ENCODE results near the gene CCDC38. TPM values are rescaled to one million over a fixed set of nuclear protein-coding genes. Genes with fewer than 3 reads are reported as not detected.

Gene CCDC38
- polyA plus RNA-seq, 1 donor from 2014 or later = not detected

- TF ChIP-seq SMC3 (conservative IDR thresholded peaks at IDR 0.05; ENCODE audit: poor library complexity) (peak; percentile 38), TAF1 (IDR thresholded peaks at IDR 0.05; ENCODE audit: low read depth) (peak; percentile 56)
Observed at GRCh38 chr12:95858451-95859343, 83.7 kb downstream of the CCDC38 start, which contains the start of gene SNRPF (continued).

- Histone ChIP-seq H3K4me2 (ENCODE audit: low read length) (no peak overlapping the region), H3K79me2 (replicated peaks; ENCODE audit: insufficient read depth, low read length) (peaks cover 33% of the 10 kb centered on the region), H3K9me2 (ENCODE audit: insufficient read depth, low read length) (no peaks in the 10 kb centered on the region), H3K27ac (ENCODE audit: low read length) (no peak overlapping the region), H2AFZ (ENCODE audit: low read depth, low read length) (no peak overlapping the region), H4K20me1 (ENCODE audit: insufficient read depth) (no peaks in the 10 kb centered on the region), H3K9ac (ENCODE audit: low read length) (no peak overlapping the region), H3K36me3 (ENCODE audit: insufficient read depth, low read length) (peaks cover 21% of the 10 kb centered on the region), H3K9me3 (ENCODE audit: low read length) (peaks cover 3% of the 10 kb centered on the region), H3F3A (ENCODE audit: insufficient read depth, low read length, poor library complexity, severe bottlenecking) (no peaks in the 10 kb centered on the region), H3K27me3 (ENCODE audit: insufficient read depth, low read depth, low read length) (no peaks in the 10 kb centered on the region), H3K4me3 (ENCODE audit: low read length) (peak overlapping the region; percentile 74)
- TF ChIP-seq SMC3 (conservative IDR thresholded peaks at IDR 0.05; ENCODE audit: poor library complexity) = no peak
- no peak for TF ChIP-seq CTCF (IDR thresholded peaks at IDR 0.05; ENCODE audit: poor library complexity, severe bottlenecking)
- no peak for TF ChIP-seq EZH2 (IDR thresholded peaks at IDR 0.05; ENCODE audit: borderline replicate concordance, insufficient read depth, low read length, poor library complexity, severe bottlenecking)
- TF ChIP-seq TAF1 (IDR thresholded peaks at IDR 0.05; ENCODE audit: low read depth) = no peak
- TF ChIP-seq RAD21 (conservative IDR thresholded peaks at IDR 0.05) = no peak
- no peak for TF ChIP-seq REST (IDR thresholded peaks at IDR 0.05; ENCODE audit: borderline replicate concordance)
- no peak for TF ChIP-seq EP300 (conservative IDR thresholded peaks at IDR 0.05; ENCODE audit: poor library complexity, severe bottlenecking)
- no peak for TF ChIP-seq POLR2AphosphoS5 (IDR thresholded peaks at IDR 0.05)
- TF ChIP-seq MXI1 (conservative IDR thresholded peaks at IDR 0.05; ENCODE audit: poor library complexity, severe bottlenecking) = no peak
Observed at GRCh38 chr12:95857799-95858198, 84.6 kb downstream of the CCDC38 start.

GRCh38 chr12:95857156-95857555 is 85.3 kb downstream of the CCDC38 start:
- TF ChIP-seq MXI1 (conservative IDR thresholded peaks at IDR 0.05; ENCODE audit: poor library complexity, severe bottlenecking) (no peak), TAF1 (IDR thresholded peaks at IDR 0.05; ENCODE audit: low read depth) (no peak), EZH2 (IDR thresholded peaks at IDR 0.05; ENCODE audit: borderline replicate concordance, insufficient read depth, low read length, poor library complexity, severe bottlenecking) (no peak), CTCF (IDR thresholded peaks at IDR 0.05; ENCODE audit: poor library complexity, severe bottlenecking) (no peak), POLR2AphosphoS5 (IDR thresholded peaks at IDR 0.05) (no peak), SMC3 (conservative IDR thresholded peaks at IDR 0.05; ENCODE audit: poor library complexity) (no peak), REST (IDR thresholded peaks at IDR 0.05; ENCODE audit: borderline replicate concordance) (no peak), RAD21 (conservative IDR thresholded peaks at IDR 0.05) (no peak), EP300 (conservative IDR thresholded peaks at IDR 0.05; ENCODE audit: poor library complexity, severe bottlenecking) (no peak)
- H3K36me3 ChIP-seq (ENCODE audit: insufficient read depth, low read length) = peaks cover 14% of the 10 kb centered on the region
- no peaks in the 10 kb centered on the region for H4K20me1 ChIP-seq (ENCODE audit: insufficient read depth)
- no peaks in the 10 kb centered on the region for H3K27me3 ChIP-seq (ENCODE audit: insufficient read depth, low read depth, low read length)
- no peaks in the 10 kb centered on the region for H3K9me2 ChIP-seq (ENCODE audit: insufficient read depth, low read length)
- H3K79me2 ChIP-seq (replicated peaks; ENCODE audit: insufficient read depth, low read length) = peaks cover 26% of the 10 kb centered on the region
- H2AFZ ChIP-seq (ENCODE audit: low read depth, low read length) = no peak overlapping the region
- no peak overlapping the region for H3K4me2 ChIP-seq (ENCODE audit: low read length)
- no peaks in the 10 kb centered on the region for H3F3A ChIP-seq (ENCODE audit: insufficient read depth, low read length, poor library complexity, severe bottlenecking)
- H3K27ac ChIP-seq (ENCODE audit: low read length) = no peak overlapping the region
- no peak overlapping the region for H3K9ac ChIP-seq (ENCODE audit: low read length)
- H3K9me3 ChIP-seq (ENCODE audit: low read length) = peaks cover 3% of the 10 kb centered on the region
- no peak overlapping the region for H3K4me3 ChIP-seq (ENCODE audit: low read length)

All from neural cell (in vitro differentiated cells).